Inferior parietal cortex (tissue), 1 donor: ENCODE data around the gene CBX2.

Source experiments
- DNase-seq: peaks from one replicate; pipeline ENCODE4 v3.0.0-alpha.2; 2016; ENCODE audit errors: extremely low spot score

The CBX2 gene

GRCh38 chr17:79786930-79787643, 9.1 kb downstream of the CBX2 start:
- DNase-seq: no peak

- DNase-seq: no peak
These were observed 10.5 kb downstream of the CBX2 start for GRCh38 chr17:79788455-79788854.

- no peak for DNase-seq
These were observed 11.3 kb downstream of the CBX2 start for GRCh38 chr17:79788989-79789942.

GRCh38 chr17:79789943-79790804, 12.2 kb downstream of the CBX2 start:
- peak; percentile 29 for DNase-seq

- DNase-seq: no peak
These were observed 13.1 kb downstream of the CBX2 start for GRCh38 chr17:79790805-79791734.

- no peak for DNase-seq
These were observed 13.8 kb downstream of the CBX2 start for GRCh38 chr17:79791735-79792161.

GRCh38 chr17:79792341-79792871, 14.5 kb downstream of the CBX2 start:
- DNase-seq: no peak

GRCh38 chr17:79792984-79793923, 15.3 kb downstream of the CBX2 start:
- no peak for DNase-seq

GRCh38 chr17:79793924-79794304, 16.0 kb downstream of the CBX2 start:
- no peak for DNase-seq

GRCh38 chr17:79794659-79795511, 16.9 kb downstream of the CBX2 start:
- no peak for DNase-seq

- DNase-seq: no peak
These were observed 18.0 kb downstream of the CBX2 start for GRCh38 chr17:79795795-79796443.

- no peak for DNase-seq
These were observed 18.5 kb downstream of the CBX2 start for GRCh38 chr17:79796444-79796762.

- DNase-seq: peak; percentile 99
These were observed 19.0 kb downstream of the CBX2 start, which contains the start of gene CBX8 for GRCh38 chr17:79796763-79797491. Gene CBX8 (minus strand): TSS chr17:79797077. CDS start chr17:79796998, 79 bp downstream.

- no peak for DNase-seq
These were observed 19.7 kb downstream of the CBX2 start for GRCh38 chr17:79797492-79798298.

GRCh38 chr17:79798299-79799173, 20.6 kb downstream of the CBX2 start:
- DNase-seq: no peak
